ENCODE measurements around the gene GJC2. TPM values are rescaled to one million over a fixed set of nuclear protein-coding genes. Genes with fewer than 3 reads are reported as not detected.

The GJC2 gene
- total RNA-seq, 1 donor from 2014 or later, result 0.50 TPM

DNA sequence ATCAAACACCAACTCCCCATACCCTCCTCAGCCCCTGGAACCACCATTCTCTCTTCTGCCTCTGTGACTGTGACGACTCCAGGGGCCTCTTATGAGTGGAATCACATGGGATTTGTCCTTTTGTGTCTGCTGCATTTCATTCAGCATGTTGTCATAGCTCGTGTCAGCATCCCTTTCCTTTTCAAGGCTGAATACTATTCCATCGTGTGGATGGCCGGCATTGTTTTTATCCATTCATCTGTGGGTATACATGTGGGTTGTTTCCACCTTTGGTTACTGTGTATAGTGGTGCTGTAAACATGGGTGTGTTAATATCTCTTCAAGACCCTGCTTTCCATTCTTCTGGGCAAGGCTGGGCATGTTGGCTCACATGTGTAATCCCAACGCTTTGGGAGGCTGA is 41.0 kb downstream of the GJC2 start:
- no peak for DNase-seq (ENCODE audit: low read depth)

DNA sequence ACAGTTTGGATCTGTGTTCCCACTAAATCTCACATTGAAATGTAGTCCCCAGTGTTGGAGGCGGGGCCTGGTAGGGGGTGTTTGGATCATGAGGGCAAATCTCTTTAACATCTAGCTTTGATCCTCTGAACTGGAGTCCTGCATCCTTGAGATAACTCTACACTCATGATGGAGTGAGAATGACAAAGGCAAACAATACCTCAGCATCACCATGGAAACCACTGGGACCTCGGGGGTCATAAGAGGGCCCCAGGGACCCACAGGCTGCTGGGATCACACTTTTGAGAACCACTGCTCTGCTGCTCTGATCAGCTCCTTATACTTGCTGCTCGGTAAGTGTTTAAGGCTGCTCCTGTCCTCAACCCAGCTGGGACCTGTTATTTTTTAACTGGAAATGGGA is 44.7 kb downstream of the GJC2 start:
- DNase-seq (ENCODE audit: low read depth), result no peak

DNA sequence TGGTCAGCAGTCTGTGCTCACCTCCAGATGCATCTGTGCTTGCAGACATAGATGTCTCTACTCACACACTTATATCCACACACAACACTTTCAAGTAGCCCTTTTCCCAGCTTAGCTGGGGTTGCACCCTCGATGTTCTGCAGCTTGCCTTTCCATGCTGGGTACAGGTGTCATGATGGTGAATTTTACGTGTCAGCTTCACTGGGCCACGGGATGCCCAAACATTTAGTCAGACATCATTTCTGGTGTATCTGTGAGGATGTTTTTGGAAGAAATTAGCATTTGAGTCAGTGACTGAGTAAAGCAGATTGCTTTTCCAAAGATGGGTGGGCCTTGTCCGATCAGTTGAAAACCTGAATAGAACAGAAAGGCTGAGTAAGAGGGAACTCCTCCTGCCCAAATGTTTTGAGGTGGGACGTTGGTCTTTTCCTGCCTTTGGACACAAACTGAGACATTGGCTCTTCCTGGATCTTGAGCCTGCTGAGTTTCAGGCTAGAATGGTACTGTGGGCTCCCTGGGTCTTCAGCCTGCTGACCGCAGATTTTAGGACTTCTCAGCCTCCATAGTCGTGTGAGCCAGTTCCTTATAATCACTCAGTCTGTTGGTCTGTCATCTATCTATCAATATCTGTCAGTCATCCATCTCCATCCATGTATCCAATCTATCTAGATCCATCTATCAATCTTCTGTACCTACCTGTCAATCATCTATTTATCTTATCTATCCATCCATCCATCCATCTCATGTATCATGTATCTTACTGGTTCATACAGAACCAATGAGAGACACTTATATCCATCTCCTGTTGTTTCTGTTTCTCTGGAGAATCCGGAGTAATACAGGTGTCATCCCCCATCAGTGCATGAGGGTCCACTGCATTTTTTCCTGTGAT is 45.4 kb downstream of the GJC2 start:
- no peak for DNase-seq (ENCODE audit: low read depth)

DNA sequence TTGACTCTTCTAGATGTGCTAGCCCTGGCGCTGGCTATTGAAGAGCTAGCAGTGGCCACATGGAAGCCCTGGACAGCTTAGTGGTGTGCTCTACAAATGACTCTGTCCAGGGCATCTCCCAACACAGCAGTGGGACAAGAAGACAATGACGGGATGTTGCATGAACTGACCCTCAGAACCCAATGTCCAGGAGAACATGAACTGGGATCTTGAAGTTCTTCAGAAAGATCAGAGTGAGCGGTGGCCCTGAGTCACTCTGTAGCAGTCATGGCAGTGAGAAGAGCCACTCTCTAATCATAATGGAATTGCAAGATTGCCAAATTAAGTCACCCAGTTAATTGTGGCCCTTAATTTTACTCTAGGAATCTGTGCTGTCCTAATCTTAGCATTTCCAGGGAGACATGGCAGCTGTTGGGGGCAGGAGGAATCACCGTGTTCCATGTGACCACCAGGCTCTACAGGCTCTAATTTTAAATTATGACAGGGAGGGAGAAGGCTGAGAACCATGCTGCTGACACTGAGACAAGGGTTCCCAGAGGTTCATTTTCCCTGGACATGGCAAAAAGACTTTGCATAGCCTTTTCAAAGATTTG is 47.9 kb downstream of the GJC2 start:
- DNase-seq (ENCODE audit: low read depth), result no peak

DNA sequence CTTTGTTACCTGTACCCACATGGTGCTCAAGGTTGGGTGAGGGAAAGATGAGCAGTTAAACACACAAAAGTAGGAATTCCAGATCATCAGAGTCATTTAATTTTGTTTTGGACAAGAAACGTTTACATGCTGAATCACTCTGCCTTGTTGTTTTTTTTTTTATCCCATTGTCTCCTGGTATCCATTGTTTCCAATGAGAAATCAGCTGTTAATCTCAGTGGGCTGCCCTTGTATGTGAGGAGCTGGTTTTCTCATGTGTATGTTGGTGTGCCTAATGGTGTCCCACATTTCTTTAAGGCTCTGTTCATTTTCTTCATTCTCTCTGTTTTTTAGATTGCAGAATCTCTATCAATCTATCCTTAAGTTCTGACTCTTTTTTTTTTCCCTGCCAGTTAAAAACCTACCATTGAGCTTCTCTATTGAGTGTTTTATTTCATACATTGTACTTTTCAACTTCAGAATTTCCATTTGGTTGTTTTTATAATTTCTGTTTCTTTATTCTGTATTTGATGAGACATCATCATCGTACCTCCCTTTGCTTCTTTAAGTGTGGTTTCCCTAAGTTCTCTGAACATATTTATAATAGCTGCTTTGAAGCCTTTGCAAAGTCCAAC is 49.4 kb downstream of the GJC2 start:
- DNase-seq (ENCODE audit: low read depth), result peak; percentile 4

DNA sequence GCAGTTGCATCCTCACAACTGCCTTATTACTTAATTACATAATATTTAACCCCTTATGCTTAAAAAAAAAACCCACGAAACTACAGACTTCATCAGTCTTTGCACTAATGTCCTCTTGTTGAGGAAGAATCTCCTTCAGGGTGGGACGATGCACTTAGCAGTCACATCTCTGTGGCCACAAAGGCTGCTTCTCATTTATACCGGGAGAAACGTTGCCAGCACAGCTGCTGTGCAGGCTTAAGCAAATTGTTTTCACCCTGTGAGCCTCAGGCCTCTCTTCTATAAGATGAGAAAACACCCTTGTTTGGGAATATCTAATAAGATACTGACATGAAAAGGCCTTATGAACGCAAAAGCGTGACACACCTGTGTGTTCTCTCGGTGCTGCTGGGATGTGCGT is 55.2 kb downstream of the GJC2 start:
- no peak for DNase-seq (ENCODE audit: low read depth)

DNA sequence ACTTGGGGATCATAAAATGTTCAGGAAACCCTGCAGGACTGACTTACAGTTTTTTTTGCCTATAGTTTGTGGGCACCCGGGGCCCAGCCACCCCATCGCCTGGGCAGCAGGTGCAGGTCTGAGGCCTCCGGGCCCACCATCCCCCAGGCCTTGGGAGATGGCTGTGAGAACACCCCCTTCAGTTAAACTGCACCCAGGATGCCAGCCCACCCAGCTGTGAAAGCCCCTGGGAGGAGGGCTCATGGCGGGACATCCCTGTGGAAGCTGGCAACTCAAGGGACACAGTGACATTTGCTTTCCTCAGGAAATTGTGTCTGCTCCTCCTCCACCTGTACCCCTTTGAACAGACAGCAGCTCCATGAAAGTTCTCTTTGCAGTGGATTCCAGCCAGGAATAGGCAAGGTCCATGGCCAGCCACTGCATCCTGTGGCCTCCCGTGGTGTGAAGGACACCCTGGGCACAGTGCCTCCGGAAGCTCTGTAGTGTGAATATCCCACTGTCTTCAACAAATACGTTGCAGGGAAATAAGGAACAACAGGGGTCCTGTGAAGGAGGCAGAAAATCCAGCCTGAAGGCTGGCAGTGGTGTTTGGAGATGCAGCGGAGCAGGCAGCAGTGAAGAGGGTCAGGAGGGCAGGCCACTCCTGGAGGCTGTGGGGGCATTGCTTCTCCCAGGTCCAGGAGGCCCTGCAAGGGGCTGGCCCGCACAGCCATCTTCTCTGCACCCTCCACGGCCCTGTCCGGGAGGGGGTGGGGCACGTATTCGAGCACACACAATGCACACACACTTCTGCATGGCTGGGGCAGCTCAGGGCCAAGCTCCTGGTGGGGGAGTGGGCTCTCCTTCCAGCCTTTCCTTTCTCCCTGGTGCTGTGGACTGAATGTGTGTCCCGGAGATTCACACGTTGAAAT is 56.1 kb downstream of the GJC2 start:
- DNase-seq (ENCODE audit: low read depth), result no peak

DNA sequence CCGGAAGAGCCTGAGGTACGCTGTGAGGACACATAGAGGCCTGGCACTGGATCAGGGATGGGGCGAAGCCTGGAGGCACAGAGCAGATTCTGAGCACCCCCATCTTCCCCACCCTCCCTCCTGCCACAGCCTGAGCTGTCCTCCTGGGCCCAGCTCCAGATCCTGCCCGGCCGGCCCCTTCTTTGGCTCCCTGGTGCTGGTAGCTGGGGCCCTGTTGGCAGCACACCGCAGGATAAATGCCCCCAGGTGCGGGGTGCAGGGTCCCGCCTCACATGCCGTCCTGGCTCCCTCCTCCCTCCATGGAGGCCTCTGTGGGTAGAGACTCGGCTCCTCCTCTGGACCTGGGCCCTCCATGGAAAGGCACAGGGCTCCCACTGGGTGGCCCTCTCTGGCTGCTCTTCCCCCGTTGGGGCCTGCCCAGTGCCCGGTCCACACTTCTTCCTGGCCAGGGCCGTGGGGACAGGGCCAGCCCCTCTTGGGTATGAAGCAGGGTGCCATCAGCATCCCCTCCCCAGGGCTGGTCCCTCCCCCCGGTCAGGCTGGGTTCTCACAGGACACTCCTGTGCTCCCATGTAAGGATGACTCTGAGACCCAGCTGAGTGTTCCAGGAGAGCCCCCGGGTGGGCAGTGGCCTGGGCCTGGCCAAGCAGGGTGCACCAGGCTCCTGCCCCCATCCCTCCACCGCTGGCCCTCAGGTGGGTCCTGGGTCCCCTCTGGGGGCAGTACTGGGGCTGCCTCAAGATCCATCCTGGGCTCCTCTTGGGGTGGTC is 57.0 kb downstream of the GJC2 start:
- no peak for DNase-seq (ENCODE audit: low read depth)

DNA sequence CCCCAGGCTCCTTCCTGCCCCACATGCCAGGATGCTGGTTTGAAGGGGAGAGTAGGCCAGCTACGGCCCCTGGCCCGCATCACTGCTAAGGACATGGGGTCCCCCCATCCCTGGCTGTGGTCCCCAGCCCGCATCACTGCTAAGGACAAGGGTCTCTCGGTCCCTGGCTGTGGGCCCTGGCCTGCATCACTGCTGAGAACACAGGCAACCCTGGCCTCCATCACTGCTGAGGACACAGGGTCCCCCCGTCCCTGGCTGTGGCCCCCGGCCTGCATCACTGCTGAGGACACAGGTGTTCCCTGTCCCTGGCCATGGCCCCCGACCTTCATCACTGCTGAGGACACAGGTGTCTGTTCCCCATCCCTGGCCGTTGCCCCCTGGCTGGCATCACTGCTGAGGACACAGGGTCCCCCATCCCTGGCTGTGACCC is 57.7 kb downstream of the GJC2 start:
- no peak for DNase-seq (ENCODE audit: low read depth)

DNA sequence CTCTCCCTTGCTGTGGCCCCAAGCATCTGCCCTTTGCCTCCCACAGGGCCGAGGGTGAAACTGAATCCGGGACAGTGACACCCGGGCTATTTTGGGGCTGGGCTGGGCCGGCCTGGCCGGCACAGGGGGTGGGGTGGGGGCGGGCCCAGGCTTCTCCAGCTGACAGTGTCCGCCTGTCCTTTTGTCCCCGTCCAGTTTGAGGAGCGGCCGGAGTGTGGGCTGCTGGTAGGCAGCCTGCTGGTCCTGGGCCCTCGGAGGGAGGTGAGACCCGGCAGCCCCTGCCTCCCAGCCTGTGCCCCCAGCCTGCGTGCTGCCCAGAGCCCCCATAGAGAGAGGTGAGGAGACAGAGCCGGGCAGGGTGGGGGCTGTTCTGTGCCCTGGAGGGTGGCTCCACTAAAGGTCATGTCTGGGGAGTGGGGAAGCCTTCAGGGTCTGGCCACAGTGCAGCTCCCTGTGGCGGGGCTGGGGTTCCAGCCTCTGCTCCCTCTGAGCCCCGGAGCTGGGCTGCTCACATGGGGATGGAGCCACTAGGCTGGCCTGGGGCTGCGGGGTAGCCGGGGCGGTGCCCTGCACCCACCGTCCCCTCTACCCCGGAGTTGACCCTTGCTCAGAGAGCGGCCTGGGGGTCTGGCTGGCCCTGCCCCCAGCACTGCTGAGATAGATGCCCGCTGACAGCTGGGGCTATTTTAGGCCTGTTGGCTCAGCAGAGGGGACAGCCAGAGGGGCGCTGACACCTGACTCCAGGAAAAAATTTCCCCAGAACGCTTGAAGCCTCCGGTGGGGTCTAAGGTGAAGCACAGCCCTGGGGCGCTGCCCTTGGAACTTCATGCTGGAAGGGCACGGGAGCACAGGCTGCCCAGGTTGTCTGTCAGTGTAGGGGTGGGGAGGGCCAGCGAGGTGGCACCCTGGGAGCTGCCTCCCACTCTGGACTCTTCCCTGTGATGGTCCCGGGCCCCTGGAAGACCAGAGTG is 58.4 kb downstream of the GJC2 start, which contains the start of gene OBSCN:
Gene OBSCN, plus strand, starts transcription at position 194 of the 971 bp plus-strand sequence. CDS start 3,740 bp downstream, outside the sequence.
- DNase-seq (ENCODE audit: low read depth), result no peak

DNA sequence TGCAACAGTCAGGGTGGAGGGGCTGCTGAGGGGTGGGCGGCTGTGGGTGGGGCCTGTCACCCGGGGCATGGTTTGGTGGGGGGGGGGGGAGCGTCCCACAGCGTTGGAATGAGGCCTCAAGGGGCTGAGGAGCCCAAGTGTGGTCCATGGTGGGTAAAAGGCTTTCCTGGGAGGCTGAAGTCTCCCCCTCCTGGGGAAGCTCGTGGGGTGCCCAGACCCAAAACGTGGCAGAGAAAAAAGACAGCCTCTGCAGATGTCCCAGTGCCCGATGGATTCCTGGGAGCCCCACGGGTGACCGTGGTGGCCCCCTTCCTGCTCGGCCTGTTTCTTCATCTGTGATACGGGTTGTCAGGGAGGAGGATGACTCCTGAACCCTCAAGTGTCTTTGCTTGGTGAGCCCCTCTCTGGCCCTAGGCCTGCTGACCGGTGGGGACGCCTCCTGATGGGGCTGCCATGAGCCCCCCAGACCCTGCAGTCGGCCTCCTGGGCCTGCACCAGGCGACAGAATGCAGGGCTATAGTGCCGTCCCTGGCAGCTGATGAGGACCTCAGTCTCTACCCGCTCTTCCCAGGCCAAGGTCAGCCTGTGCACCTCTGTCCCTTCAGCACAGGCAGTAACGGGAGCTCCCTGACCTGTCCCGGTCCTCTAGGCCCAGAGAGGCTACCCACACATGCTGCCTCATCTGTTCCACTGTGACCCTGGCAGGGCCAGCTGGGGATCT is 59.3 kb downstream of the GJC2 start:
- no peak for DNase-seq (ENCODE audit: low read depth)

Other genes starting within 250 kb of the GJC2 start
- gene WNT9A, start 202.0 kb upstream of the GJC2 start, total RNA-seq, result 0.89 and 1.6 TPM in 2 replicates
- not detected in 2 replicates for gene WNT3A, start 142.9 kb upstream of the GJC2 start, total RNA-seq
- gene ARF1, start 67.2 kb upstream of the GJC2 start, total RNA-seq, result 162 and 184 TPM in 2 replicates
- gene C1orf35, start 46.6 kb upstream of the GJC2 start, total RNA-seq, result 7.1 and 13.0 TPM in 2 replicates
- gene MRPL55, start 40.6 kb upstream of the GJC2 start, total RNA-seq, result 36.3 and 62.9 TPM in 2 replicates
- gene GUK1, start 9.7 kb upstream of the GJC2 start, total RNA-seq, result 127 and 438 TPM in 2 replicates
- gene IBA57, start 15.9 kb downstream of the GJC2 start, total RNA-seq, result 2.6 and 10.4 TPM in 2 replicates
- gene OBSCN, start 58.1 kb downstream of the GJC2 start, total RNA-seq, result 4.0 and 74.1 TPM in 2 replicates

All from renal cortical epithelial cell (primary cell).